Measurements from ENCODE around the gene C17orf107. TPM values are rescaled to one million over a fixed set of nuclear protein-coding genes. Genes with fewer than 3 reads are reported as not detected.

C17orf107 gene
- total and polyA plus RNA-seq, 2 of the 13 experiments (the other 11 are each of a cell fraction or from before 2014, with no cell fraction given): 0.20 to 0.59 TPM

DNA sequence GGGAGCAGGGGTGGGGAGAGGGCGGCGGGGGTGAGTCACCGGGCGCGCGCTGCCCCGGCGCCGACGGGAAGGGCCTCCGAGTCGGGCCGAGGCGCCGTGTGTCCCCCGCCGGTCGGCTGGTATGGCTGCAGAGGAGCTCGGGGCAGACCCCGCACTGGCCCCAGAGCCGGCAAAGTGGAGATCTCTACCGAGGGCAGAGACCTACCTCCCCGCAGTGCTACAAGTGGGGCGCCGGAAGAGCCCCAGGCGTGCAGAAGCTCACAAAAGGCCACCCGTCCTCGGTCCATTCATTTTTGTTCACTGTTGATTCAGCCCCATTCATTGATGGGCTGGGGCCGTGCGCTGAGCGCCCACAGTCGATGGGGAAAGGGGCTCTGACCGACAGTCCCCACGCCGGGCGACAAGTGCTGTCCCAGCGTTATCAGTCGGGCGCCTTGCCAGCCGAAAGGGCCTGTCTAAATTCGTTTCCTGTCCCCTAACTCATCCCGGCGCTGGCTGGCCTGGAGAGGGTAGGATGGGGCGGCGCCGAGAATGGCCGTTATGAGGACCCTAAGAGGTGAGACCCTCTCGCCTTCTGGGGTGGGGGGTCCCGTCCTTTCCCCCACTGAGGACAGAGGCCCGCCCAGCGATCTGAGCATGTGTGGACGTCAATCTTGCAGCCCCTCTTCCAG lies 50.9 kb downstream of the C17orf107 start (continued):
- no peak for TF ChIP-seq ZMYM2 (CRISPR knock-in tag; IDR thresholded peaks at IDR 0.05)
- TF ChIP-seq ZNF367 (CRISPR knock-in tag; IDR thresholded peaks at IDR 0.05; ENCODE audit: borderline replicate concordance): no peak
- peak; percentile 18 for TF ChIP-seq ZNF883 (CRISPR knock-in tag; IDR thresholded peaks at IDR 0.05; ENCODE audit: not compliant biosample characterization)
- TF ChIP-seq BRD4 (CRISPR knock-in tag; IDR thresholded peaks at IDR 0.05): no peak; the same call in none of the 2 replicates
- TF ChIP-seq, protein P1, sequence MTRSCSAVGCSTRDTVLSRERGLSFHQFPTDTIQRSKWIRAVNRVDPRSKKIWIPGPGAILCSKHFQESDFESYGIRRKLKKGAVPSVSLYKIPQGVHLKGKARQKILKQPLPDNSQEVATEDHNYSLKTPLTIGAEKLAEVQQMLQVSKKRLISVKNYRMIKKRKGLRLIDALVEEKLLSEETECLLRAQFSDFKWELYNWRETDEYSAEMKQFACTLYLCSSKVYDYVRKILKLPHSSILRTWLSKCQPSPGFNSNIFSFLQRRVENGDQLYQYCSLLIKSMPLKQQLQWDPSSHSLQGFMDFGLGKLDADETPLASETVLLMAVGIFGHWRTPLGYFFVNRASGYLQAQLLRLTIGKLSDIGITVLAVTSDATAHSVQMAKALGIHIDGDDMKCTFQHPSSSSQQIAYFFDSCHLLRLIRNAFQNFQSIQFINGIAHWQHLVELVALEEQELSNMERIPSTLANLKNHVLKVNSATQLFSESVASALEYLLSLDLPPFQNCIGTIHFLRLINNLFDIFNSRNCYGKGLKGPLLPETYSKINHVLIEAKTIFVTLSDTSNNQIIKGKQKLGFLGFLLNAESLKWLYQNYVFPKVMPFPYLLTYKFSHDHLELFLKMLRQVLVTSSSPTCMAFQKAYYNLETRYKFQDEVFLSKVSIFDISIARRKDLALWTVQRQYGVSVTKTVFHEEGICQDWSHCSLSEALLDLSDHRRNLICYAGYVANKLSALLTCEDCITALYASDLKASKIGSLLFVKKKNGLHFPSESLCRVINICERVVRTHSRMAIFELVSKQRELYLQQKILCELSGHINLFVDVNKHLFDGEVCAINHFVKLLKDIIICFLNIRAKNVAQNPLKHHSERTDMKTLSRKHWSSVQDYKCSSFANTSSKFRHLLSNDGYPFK (CRISPR knock-in tag; IDR thresholded peaks at IDR 0.05; ENCODE audit: borderline replicate concordance): no peak
- TF ChIP-seq MTF1 (CRISPR knock-in tag; IDR thresholded peaks at IDR 0.05): no peak
- TF ChIP-seq SYNCRIP (IDR thresholded peaks at IDR 0.05; ENCODE audit: insufficient read depth, low read depth, low read length): no peak
- no peak for TF ChIP-seq KDM1A (CRISPR knock-in tag; IDR thresholded peaks at IDR 0.05)
- TF ChIP-seq PAWR (CRISPR knock-in tag; IDR thresholded peaks at IDR 0.05; ENCODE audit: borderline replicate concordance): no peak
- no peak for TF ChIP-seq ZNF205 (CRISPR knock-in tag; IDR thresholded peaks at IDR 0.05)
- TF ChIP-seq, protein P2, sequence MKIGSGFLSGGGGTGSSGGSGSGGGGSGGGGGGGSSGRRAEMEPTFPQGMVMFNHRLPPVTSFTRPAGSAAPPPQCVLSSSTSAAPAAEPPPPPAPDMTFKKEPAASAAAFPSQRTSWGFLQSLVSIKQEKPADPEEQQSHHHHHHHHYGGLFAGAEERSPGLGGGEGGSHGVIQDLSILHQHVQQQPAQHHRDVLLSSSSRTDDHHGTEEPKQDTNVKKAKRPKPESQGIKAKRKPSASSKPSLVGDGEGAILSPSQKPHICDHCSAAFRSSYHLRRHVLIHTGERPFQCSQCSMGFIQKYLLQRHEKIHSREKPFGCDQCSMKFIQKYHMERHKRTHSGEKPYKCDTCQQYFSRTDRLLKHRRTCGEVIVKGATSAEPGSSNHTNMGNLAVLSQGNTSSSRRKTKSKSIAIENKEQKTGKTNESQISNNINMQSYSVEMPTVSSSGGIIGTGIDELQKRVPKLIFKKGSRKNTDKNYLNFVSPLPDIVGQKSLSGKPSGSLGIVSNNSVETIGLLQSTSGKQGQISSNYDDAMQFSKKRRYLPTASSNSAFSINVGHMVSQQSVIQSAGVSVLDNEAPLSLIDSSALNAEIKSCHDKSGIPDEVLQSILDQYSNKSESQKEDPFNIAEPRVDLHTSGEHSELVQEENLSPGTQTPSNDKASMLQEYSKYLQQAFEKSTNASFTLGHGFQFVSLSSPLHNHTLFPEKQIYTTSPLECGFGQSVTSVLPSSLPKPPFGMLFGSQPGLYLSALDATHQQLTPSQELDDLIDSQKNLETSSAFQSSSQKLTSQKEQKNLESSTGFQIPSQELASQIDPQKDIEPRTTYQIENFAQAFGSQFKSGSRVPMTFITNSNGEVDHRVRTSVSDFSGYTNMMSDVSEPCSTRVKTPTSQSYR (CRISPR knock-in tag; IDR thresholded peaks at IDR 0.05; ENCODE audit: borderline replicate concordance): peak; percentile 5; the same call in 1 of the 2 replicates
- TF ChIP-seq, protein P3, sequence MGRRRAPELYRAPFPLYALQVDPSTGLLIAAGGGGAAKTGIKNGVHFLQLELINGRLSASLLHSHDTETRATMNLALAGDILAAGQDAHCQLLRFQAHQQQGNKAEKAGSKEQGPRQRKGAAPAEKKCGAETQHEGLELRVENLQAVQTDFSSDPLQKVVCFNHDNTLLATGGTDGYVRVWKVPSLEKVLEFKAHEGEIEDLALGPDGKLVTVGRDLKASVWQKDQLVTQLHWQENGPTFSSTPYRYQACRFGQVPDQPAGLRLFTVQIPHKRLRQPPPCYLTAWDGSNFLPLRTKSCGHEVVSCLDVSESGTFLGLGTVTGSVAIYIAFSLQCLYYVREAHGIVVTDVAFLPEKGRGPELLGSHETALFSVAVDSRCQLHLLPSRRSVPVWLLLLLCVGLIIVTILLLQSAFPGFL (CRISPR knock-in tag; IDR thresholded peaks at IDR 0.05): no peak
- peak; percentile 65 for TF ChIP-seq ZEB1 (IDR thresholded peaks at IDR 0.05; ENCODE audit: insufficient replicate concordance, low read depth)
- no peak for TF ChIP-seq NFKB2 (CRISPR knock-in tag; IDR thresholded peaks at IDR 0.05; ENCODE audit: borderline replicate concordance)
- TF ChIP-seq NRL (CRISPR knock-in tag; IDR thresholded peaks at IDR 0.05; ENCODE audit: borderline replicate concordance): peak; percentile 66; the same call in 1 of the 2 replicates
- TF ChIP-seq CENPT (CRISPR knock-in tag; IDR thresholded peaks at IDR 0.05; ENCODE audit: low read depth): peak; percentile 37; the same call in 1 of the 2 replicates
- TF ChIP-seq GPN1 (CRISPR knock-in tag; IDR thresholded peaks at IDR 0.05; ENCODE audit: borderline replicate concordance): no peak
- TF ChIP-seq KDM2A (CRISPR knock-in tag; IDR thresholded peaks at IDR 0.05; ENCODE audit: borderline replicate concordance, low read depth): peak; percentile 34; the same call in 1 of the 2 replicates
- TF ChIP-seq, protein P4, sequence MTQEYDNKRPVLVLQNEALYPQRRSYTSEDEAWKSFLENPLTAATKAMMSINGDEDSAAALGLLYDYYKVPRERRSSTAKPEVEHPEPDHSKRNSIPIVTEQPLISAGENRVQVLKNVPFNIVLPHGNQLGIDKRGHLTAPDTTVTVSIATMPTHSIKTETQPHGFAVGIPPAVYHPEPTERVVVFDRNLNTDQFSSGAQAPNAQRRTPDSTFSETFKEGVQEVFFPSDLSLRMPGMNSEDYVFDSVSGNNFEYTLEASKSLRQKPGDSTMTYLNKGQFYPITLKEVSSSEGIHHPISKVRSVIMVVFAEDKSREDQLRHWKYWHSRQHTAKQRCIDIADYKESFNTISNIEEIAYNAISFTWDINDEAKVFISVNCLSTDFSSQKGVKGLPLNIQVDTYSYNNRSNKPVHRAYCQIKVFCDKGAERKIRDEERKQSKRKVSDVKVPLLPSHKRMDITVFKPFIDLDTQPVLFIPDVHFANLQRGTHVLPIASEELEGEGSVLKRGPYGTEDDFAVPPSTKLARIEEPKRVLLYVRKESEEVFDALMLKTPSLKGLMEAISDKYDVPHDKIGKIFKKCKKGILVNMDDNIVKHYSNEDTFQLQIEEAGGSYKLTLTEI (CRISPR knock-in tag; conservative IDR thresholded peaks at IDR 0.05): no peak

All from HepG2 (cell line).